HG03103 (cell line): ENCODE results near the gene YTHDC1.
A peak's percentile ranks its signal among the peaks of the same experiment; 100 is the strongest.

Experiments used
- ATAC-seq: cut with Tn5 transposase; IDR thresholded peaks from one replicate; pipeline ENCODE4 v1.9.1; 2021; ENCODE audit warnings: low read depth; ENCODE audit not compliant: unreplicated experiment

The YTHDC1 gene

DNA sequence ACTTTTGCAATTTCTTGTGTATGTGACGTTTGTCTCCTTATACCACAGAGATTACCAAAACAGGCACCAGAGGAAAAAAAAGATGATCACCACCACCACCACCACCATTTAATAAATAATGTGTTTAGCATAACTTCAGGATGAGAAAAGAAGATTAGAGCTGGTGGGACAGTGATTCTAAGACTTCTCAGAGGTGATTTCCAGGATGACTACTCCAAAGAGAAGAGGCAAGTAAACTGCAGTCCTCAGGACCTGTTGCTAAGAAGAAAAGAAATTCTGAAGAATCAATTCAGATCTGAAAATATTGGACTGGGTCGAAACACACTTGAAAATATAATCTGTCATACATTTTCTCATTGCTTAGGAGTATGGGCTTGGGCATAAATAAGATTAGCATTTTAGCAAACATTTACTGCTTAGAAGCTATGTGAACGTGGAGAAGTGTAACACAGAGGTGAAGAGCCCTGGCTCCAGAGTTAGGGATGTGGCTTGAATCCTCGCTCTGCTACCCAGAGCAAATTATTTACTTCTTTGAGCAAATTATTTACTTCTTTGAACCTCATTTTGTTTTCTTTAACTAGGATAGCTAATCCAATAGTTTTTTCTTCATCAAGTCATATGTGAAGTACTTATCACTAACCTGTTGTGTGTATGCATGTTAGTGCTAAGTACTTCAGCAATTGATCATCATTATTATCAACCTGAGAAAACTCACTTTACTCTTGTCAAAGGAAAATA is 10.5 kb upstream of the YTHDC1 start:
- no peak for ATAC-seq

GRCh38 chr4:68359508-68359907 is 9.6 kb upstream of the YTHDC1 start:
- peak; percentile 77 for ATAC-seq

GRCh38 chr4:68358988-68359387 is 9.1 kb upstream of the YTHDC1 start:
- ATAC-seq, result no peak

DNA sequence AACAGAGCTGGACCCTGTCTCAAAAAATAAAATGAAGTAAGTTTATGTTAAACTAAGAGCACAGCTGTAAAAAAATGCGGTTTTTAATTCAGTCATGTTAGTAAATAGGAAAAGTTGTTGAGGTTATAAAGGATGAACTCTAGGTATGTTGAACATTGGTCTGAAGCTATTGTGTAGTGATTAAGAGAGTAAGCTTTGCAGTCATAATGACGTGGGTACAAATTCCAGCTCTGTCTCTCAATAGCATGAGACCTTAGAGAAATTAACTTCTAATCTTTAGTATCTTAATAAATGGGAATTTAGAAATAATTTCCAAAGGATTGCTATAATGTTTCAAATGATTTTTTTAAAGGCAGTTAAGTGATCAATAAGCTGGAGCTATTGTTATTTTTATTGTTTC is 2.9 kb upstream of the YTHDC1 start:
- no peak for ATAC-seq

GRCh38 chr4:68349279-68349648 is 626 bp downstream of the YTHDC1 start:
- ATAC-seq, result peak; percentile 2

GRCh38 chr4:68348577-68348976 is 1.3 kb downstream of the YTHDC1 start:
- no peak for ATAC-seq

DNA sequence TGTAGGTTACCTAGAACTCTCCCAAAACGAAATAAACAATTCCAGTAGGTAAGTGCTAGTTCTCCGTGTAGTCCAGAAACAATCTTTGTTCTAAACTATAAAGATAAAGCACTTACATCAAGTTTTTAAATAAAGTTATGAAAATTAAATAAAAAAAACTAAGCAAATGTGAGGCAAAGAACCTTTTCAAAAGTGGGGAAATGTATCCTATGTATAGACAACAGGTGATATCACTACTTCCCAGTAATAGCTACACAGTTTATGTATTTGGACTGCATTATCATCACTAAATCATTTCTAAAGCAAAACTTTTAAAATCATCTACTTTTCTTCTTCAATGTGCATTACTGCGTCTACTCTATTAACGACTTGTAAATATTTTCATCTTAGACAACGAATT is 2.0 kb downstream of the YTHDC1 start:
- ATAC-seq, result no peak

- no peak for ATAC-seq
Measured at GRCh38 chr4:68346461-68346860, 3.4 kb downstream of the YTHDC1 start.

GRCh38 chr4:68344785-68345184 is 5.1 kb downstream of the YTHDC1 start:
- ATAC-seq, result no peak

- ATAC-seq, result no peak
Measured at GRCh38 chr4:68344049-68344448, 5.8 kb downstream of the YTHDC1 start.

DNA sequence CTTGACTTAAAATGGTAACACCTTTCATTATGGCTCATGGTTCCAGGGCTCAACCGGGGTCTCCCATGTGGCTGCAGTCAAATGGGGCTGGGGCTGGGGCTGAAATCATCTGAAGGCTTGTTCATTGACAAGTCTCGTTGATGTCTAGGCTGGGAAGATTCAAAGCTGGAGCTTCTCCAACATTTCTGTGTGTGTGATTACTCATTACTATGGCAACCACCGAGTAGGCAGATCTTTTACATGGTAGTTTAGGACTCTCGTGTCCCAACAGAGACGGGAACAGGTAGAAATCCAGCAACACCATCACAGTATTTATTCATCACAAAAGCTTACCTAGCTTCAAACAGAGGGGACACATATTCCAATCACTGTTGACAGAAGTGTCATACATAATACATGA is 7.8 kb downstream of the YTHDC1 start:
- no peak for ATAC-seq

GRCh38 chr4:68338625-68339024 is 11.3 kb downstream of the YTHDC1 start:
- no peak for ATAC-seq

- no peak for ATAC-seq
Measured at GRCh38 chr4:68337522-68337921, 12.4 kb downstream of the YTHDC1 start.

- ATAC-seq, result no peak
Measured at GRCh38 chr4:68337004-68337403, 12.9 kb downstream of the YTHDC1 start.

DNA sequence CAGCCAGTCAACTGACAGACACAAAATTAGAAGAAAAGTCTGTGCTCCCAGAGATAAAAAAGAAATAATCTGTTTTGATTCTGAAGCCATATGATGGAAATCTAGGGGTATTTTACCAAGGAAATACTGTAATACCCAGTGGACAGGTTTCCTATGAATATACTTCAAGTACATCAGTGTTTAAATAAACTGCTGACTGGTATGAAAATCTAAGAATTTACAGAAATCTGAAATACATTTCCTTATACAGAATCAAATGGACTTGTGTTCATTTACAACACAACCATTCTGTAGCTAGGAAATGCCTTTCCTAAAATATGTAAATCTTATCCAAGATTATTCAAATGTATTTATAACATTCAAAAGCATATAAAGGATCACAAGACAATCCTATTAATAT is 13.4 kb downstream of the YTHDC1 start:
- ATAC-seq, result no peak

GRCh38 chr4:68326141-68326540 is 23.7 kb downstream of the YTHDC1 start:
- no peak for ATAC-seq

GRCh38 chr4:68324519-68325262 is 25.2 kb downstream of the YTHDC1 start:
- no peak for ATAC-seq

GRCh38 chr4:68319040-68319439 is 30.9 kb downstream of the YTHDC1 start:
- ATAC-seq, result no peak

- ATAC-seq, result no peak
Measured at GRCh38 chr4:68316193-68316969, 33.5 kb downstream of the YTHDC1 start.

- no peak for ATAC-seq
Measured at GRCh38 chr4:68310651-68311247, 39.1 kb downstream of the YTHDC1 start.

DNA sequence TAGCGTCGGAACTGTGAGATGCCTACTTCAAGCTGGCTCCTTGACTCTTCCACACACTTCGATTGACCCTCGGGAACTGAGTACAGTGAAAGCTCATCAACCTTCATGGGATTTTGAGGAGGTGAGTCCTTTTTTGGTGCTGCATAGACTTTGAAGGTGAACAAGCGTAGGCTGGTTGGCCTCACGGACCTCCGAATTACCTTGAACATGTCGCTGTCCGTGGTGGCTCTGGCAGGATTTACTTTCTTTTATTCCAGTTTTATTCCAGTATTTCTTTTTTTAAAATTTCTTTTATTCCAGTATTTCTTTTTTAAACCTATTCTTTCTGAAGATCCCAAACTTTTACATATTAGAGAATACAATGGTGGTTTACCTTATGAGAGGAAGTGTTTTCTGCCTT is 45.2 kb downstream of the YTHDC1 start:
- ATAC-seq, result no peak
